HG03378 (cell line): ENCODE data around the gene POLK.

Experiments used
- ATAC-seq: cut with Tn5 transposase; IDR thresholded peaks from one replicate; pipeline ENCODE4 v1.9.1; 2021; ENCODE audit warnings: mild to moderate bottlenecking, moderate library complexity; ENCODE audit not compliant: unreplicated experiment

Gene POLK

DNA sequence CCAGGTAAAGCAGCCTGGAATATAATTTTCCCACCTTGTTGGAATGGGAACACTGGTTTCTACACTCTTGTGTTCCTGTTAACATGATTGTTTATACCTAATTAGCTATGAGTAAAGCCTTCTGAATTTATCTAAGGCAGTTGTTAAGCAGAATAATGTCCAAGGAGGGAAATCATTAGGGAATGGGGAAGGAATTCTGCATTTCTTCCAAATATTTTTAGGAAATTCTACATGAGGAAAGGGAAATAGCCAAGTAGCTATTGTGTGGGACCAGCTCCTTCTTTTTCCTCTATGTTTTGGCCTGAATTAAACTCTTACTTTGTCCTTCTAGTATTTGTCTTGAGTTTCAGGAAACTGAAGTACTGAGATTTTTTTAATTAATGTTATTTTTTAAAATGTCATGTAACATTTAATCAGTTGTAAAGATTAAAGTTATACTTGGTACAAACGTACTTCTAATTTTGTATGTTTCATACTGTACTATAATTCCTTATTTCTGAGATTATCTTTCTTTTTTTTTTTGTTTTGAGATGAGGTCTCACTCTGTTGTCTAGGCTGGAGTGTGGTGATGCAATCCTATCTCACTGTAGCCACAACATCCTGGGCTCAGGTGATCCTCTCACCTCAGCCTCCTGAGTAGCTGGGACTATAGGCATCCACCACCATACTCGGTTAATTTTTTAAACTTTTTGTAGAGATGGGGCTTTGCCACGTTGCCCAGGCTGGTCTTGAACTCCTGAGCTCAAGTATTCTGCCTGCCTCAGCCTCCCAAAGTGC, 128.0 kb downstream of the POLK start:
- no peak for ATAC-seq

DNA sequence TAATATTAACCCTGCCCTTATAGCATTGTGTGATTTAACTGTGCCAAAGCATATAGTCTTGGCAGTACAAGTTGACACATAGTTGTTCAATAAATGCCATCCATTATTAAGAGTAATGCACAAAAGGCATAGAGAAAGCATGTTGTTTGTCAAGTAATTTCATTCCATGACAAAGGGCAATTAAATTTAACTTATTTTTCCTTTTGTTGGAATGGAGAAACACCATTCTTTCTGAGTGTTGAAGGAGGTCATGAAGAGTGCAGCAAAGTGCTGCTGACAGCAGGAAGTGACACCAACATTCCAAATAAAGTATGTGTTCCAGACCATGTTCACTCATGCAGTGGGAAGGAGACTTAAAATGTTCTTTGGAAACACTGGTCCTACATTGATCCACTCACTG, 128.7 kb downstream of the POLK start:
- no peak for ATAC-seq

GRCh38 chr5:75640826-75641225, 129.1 kb downstream of the POLK start:
- ATAC-seq = no peak

DNA sequence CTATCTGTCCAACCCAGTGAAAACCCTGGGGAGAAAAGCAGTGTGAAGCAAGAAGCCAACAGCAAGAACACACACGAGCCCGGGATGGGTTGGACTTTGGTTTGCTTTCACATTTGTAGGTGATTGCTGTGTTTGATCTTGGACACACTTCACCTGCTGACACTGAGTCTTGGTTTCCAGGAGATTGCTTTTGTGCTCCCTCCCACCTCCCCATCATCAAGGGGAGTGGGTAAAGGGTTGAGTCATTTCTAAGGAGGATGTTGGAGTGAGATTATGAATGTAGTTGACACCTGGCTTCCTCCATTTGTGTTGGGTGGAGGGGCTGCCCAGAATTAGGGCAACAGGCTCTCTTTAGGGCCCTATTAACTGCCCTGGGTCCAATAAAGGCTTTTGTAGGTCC, 137.0 kb downstream of the POLK start:
- ATAC-seq = no peak
